Motor neuron (in vitro differentiated cells): ENCODE data around the gene RAPGEF3. TPM values are rescaled to one million over a fixed set of nuclear protein-coding genes. Genes with fewer than 3 reads are reported as not detected.
A peak's percentile ranks its signal among the peaks of the same experiment; 100 is the strongest.

ENCODE experiments used
- ATAC-seq, 8 experiments: fragments of 200-7000 bp; cut with Tn5 transposase; replicated peaks in 6 of 8; 2 replicates each; pipeline ENCODE4 v1.8.0; 2021; ENCODE audit warnings: mild to moderate bottlenecking in 8 of 8, moderate library complexity in 8 of 8
- H3K27ac ChIP-seq, 2 donors: fragments of 250-450 bp; sonication (Bioruptor Pico); 2 replicates each; pipeline ENCODE4 v1.9.0; 2021; ENCODE audit warnings: antibody characterized with exemption in 2 of 2, mild to moderate bottlenecking in 2 of 2, moderate library complexity in 1 of 2
- H3K4me1 ChIP-seq, 2 donors: fragments of 250-450 bp; sonication (Bioruptor Pico); replicated peaks in 1 of 2; 2 replicates each; pipeline ENCODE4 v1.6.1; 2021; ENCODE audit warnings: antibody characterized with exemption in 2 of 2, mild to moderate bottlenecking in 2 of 2, moderate library complexity in 1 of 2
- H3K4me3 ChIP-seq, 5 donors: fragments of 250-450 bp; sonication (Bioruptor Pico); 2 replicates each; pipeline ENCODE4 v1.9.0; 2021; ENCODE audit warnings: antibody characterized with exemption in 5 of 5, mild to moderate bottlenecking in 5 of 5, moderate library complexity in 4 of 5
- WGBS, 10 experiments: fragments of 450-650 bp; shearing (Covaris generic); methylation state at CpG; one replicate each; pipeline ENCODE4 v1.0.0; 2022; 5-methylcytosine and 5-hydroxymethylcytosine counted together
- in situ Hi-C, 9 experiments: fragments of 400-800 bp; cut with MboI; loops; one replicate each; pipeline ENCODE4 v1.15.0; 2021; ENCODE audit warnings: low sequenced_read_pairs in 9 of 9, low pct_unique_long_range_greater_than_20kb in 2 of 9; ENCODE audit not compliant: unreplicated experiment in 9 of 9
- total RNA-seq, 8 experiments: library from RNA; unstranded; fragments of 300-600 nt; gene quantifications; 2 replicates each; pipeline versions ENCODE4 v1.2.3 to v1.2.4, GENCODE V29; 2022

The RAPGEF3 gene
- total RNA-seq, 8 experiments from 2014 or later, result 0.87 to 21.8 (median 4.9) TPM

DNA sequence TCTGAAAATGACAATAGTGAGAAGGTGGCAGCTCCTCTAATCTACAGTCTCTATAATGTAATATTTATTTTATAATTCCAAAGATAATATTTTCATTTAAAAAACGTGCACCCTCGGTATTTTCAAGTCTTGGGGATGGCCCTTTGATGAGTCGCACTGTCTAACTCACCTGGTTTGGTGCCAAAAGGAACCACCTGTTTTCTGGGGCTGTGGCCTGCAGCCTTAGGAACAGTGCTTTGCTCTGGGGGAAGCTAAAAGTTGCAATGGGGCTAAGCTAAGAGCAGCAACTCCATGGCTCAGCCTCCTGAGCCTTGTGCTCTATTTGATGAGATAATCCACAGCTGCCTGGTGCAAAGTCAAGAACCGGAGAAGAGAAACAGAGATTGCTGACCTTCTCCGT, 27.0 kb downstream of the RAPGEF3 start:
- no peak for ATAC-seq
- H3K27ac ChIP-seq, result no peak overlapping the region
- in situ Hi-C loops, result loop anchor here in 1 of 9 experiments (25.0 kb wide), 1 partner anchor 256 kb away; no protein-coding TSS in a partner anchor

DNA sequence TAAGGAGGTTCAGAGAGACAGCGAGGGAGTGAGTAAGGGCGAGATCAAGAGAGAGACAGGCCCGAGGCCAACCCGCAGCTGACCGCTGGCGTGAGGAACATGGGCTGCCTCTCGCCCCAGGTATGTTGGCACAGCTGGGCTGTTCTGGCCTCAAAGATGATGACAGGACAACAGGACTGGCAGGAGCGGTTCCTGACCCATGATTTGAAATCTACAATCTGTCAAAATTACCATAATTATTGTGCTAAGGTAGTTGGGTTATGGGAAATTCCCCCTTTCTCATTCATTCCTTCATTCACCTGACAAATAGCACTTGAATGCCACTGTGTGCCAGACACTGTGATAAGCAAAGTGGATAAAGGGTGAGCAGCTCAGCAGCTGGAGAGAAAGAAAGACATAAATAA, 28.3 kb downstream of the RAPGEF3 start:
- Histone ChIP-seq H3K4me3 (no peak overlapping the region), H3K27ac (no peak overlapping the region), H3K4me1 (peaks cover 11% of the 10 kb centered on the region in 2 donors)
- in situ Hi-C loops, result loop anchor here in 1 of 9 experiments (25.0 kb wide), 1 partner anchor 257 kb away; no protein-coding TSS in a partner anchor
- ATAC-seq, result no peak
- 4 to 88% (median 55%) methylated on average over 1 to 8 of the region's 8 CpGs; no CpG with 5 or more reads in 4 of the 10 experiments for WGBS, 10 experiments

More for the DNA sequence above, 27.0 kb downstream of the RAPGEF3 start:
- Histone ChIP-seq H3K4me1 (peaks cover 17 to 23% of the 10 kb centered on the region in 2 donors), H3K4me3 (no peak overlapping the region)
- 0 to 83% (median 49%) methylated on average over 1 to 4 of the region's 5 CpGs; no CpG with 5 or more reads in 3 of the 10 experiments for WGBS, 10 experiments

DNA sequence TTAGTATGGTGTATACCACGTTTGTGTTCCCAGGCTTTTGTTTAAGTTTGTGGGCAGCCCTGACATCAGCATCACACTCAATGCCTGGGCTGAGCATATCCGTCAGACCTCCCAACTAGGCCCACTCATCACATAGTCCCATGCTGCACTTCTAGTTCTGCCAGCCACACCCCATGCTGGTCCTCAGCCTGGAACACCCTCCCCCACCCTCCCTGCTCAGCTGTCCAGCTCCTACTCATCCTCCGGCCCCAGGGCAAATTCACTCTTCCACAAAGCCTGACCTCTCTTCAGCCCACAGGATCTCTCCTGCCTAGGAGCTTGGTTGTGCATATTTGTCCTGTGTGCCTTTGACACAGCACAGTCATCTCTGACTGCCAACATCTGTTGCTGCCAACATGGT, 29.4 kb downstream of the RAPGEF3 start:
- 8 to 50% (median 20%) methylated on average over 1 to 2 of the region's 3 CpGs; no CpG with 5 or more reads in 7 of the 10 experiments for WGBS, 10 experiments
- in situ Hi-C loops, result loop anchor here in 1 of 9 experiments (25.0 kb wide), 1 partner anchor 258 kb away; no protein-coding TSS in a partner anchor
- peak in 2 of 8 experiments; percentile 30 to 33 for ATAC-seq
- Histone ChIP-seq H3K27ac (no peak overlapping the region), H3K4me3 (no peak overlapping the region), H3K4me1 (no peaks in the 10 kb centered on the region)

DNA sequence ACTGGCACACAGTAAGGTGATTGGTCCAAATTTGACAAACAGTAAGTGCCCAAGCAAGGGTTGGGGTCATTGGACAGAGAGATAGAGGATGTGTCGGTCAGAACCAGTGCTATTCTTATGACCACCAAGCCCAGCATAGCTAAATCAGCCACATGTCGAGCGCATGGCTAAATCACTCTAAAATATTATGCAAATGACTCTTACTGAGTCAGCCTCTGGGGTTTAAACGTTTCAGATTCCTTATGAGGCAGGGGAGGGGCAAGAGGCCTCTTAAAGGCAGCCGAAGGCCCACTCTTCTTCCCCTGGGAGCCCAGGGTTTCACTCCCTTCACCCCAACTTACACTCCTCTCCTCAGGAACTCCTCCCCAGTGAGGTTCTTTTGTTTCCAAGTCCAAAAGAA, 32.8 kb downstream of the RAPGEF3 start:
- Histone ChIP-seq H3K4me1 (no peaks in the 10 kb centered on the region), H3K4me3 (no peak overlapping the region), H3K27ac (no peak overlapping the region)
- ATAC-seq, result peak in 7 of 8 experiments; percentile 30 to 97 (median 79)
- WGBS, 10 experiments, result 0 to 100% (median 64%) methylated on average over 1 to 5 of the region's 5 CpGs; no CpG with 5 or more reads in 2 of the 10 experiments
- in situ Hi-C loops, result loop anchor here in 1 of 9 experiments (25.0 kb wide), 1 partner anchor 261 kb away; no protein-coding TSS in a partner anchor

DNA sequence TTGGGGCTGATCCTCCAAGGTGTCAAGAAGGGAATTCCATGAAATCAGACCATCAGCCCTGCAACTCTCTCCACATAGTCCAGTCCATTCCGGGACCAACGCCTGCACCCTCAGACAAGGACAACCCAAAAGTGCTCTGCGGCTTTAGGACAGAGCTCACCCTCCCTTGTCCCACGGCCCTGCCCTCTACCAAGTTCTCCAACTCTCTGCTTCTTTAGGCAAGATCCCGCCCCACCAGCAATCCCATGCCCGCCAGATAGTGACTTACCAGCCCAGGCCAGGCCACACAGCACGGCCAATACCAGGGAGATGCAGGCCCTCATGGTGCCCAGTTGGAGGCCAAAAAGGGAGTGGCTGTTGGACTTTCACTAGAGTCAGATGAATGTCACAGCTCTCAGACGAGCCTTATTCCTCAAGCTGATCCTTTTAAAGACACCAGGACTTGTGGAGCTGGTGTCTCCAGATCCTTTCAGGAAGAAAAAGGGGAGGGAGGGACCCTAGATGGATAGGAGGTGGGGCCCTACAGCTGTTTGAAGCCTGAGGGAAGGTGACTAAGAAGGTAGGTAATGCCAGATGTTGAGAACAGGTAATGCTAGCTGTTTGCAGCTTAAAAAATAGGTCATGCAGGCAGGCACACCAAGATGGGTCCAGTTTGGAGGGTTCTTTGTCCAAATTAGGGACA, 33.4 kb downstream of the RAPGEF3 start, which contains the start of gene ENDOU:
Gene ENDOU, minus strand, starts transcription at position 400 of the 682 bp plus-strand sequence. Its CDS starts 77 bp downstream, at position 323.
- Histone ChIP-seq H3K27ac (no peak within 1 kb of the TSS), H3K4me3 (no peak within 1 kb of the TSS), H3K4me1 (no peaks in the 10 kb centered on the region)
- in situ Hi-C loops, result loop anchor here in 1 of 9 experiments (25.0 kb wide), 1 partner anchor 262 kb away; no protein-coding TSS in a partner anchor
- 60 to 100% (median 98%) methylated on average over 1 to 4 of the region's 8 CpGs; no CpG with 5 or more reads in 4 of the 10 experiments for WGBS, 10 experiments
- no peak for ATAC-seq

DNA sequence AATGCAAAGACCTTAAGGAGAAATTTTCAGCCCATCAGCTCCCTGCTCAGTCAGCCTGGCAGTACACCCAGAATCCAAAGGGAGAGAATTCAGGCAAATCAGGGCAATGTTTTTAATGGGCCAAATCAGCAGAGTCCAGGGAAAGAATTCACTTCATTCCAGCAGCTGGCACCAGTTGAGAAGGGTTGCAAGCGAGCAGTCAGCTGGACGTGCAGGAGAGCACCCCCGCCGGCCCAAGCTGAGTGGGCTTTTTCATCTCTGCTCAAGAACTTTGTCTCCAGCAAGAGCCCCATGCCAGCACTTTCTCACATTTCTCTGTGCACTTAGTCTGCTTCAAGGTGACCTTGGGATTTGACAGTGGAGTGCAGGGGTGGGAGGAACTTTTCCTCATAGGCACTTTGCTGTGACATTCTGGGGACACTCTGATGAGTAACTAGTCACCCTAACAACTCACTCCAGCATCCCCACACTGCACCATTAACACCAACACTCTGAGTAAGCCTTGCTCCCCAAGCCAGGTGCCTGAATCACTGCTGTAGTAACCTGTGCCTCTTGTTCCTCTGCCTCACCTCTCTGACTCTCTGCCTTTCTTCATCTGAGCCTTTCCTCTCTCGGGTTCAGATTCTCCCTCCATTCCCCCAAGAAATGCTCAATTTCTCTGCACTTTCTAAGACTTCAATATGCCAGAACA, 35.6 kb downstream of the RAPGEF3 start:
- ATAC-seq, result no peak
- WGBS, 10 experiments, result 53 to 90% (median 80%) methylated on average over 1 to 5 of the region's 5 CpGs; no CpG with 5 or more reads in 3 of the 10 experiments
- H3K4me1 ChIP-seq, result no peaks in the 10 kb centered on the region
- no peak overlapping the region for H3K27ac ChIP-seq
- in situ Hi-C loops, result loop anchor here in 5 of 9 experiments (25.0 kb wide), 4 partner anchors 89 to 889 kb away; partner anchors contain the start of genes CCDC184 (in 2 of the 5) and HDAC7 (in 1 of the 5)
- no peak overlapping the region for H3K4me3 ChIP-seq

DNA sequence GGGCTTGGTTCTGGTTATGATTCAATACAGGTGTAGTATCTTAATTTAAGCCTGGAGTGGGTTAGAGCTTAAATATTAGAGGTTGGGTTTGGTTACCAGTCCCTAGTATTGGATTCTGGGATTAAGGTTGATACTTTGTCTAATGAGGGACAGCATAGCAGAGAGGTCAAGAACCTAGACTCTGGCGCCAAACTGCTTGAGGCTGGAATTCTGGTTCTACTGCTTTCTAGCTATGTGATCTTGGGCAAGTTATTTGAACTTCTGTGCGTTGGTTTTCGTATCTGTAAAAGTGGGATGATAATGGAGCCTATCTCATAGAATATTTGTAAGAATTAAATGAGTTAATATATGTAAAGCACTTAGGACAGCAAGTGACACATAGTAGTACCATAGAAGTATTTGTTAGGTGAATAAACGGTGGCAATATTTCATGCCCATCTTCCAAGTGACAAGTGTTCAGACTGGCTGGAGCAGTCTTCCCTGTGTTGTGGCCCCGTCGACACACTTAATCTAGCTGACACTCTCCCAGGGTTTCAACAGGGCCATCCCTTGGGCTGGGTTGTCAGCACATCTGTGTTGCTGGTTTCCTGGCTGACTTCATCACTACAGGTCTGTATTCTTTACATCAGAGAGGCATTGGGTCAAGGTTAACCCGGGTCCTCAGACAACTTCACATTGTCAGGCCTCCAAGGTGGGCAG, 36.4 kb downstream of the RAPGEF3 start:
- WGBS, 10 experiments, result 66 to 100% (median 91%) methylated on average over 1 to 6 of the region's 7 CpGs; no CpG with 5 or more reads in 2 of the 10 experiments
- no peak overlapping the region for H3K4me3 ChIP-seq
- no peak overlapping the region for H3K27ac ChIP-seq
- in situ Hi-C loops, result loop anchor here in 5 of 9 experiments (25.0 kb wide), 4 partner anchors 90 to 890 kb away; partner anchors contain the start of genes CCDC184 (in 2 of the 5) and HDAC7 (in 1 of the 5)
- ATAC-seq, result no peak
- no peaks in the 10 kb centered on the region for H3K4me1 ChIP-seq

DNA sequence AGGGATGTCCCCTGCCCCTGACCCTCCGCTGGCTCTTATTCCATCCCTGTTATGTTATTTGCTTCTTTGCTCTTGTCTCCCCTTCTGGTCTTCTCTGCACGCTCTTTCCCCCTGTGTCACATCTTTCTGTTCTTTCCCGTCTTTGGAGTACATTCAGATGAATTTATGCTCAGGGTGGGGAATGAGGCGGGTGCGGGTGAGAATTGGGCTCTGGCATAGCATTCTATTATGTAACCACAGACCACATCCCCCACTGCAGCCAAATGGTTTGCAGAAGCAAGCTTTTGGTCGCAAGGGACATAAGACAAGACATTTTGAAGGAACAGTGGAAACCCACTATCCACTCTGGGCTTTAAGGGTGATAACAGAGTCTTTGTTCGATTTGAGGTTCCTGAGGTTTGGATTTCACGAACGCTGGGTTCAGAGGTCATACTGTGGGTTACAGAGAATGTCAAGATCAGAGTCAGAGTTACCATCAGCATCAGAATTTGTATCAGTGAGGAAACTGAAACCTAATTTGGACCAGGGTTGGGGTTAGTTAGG, 37.2 kb downstream of the RAPGEF3 start:
- 38 to 100% (median 90%) methylated on average over 1 to 8 of the region's 9 CpGs; no CpG with 5 or more reads in 1 of the 10 experiments for WGBS, 10 experiments
- Histone ChIP-seq H3K4me1 (no peaks in the 10 kb centered on the region), H3K27ac (no peak overlapping the region), H3K4me3 (no peak overlapping the region)
- ATAC-seq, result no peak
- in situ Hi-C loops, result loop anchor here in 5 of 9 experiments (25.0 kb wide), 4 partner anchors 91 to 891 kb away; partner anchors contain the start of genes CCDC184 (in 2 of the 5) and HDAC7 (in 1 of the 5)

DNA sequence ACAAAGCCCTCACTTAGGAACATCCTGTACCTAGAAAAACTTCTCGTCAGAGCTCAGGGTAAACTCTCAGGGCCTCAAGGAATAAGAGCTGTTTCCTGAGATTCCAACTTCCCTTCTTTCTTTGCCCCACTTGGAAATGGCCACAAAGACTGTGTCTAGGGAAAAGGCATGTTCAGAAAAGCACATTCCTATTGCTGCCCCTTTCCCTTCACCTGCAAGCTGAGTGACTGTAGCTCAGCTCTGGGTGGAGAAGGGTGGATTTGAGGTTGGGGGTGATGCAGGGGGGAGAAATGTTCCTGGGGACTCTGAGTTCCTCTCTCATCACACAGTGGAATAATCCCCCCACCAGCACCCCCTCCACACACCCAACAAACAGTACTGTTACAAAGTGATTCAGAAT, 40.1 kb downstream of the RAPGEF3 start:
- no peak overlapping the region for H3K27ac ChIP-seq
- H3K4me3 ChIP-seq, result no peak overlapping the region
- H3K4me1 ChIP-seq, result no peaks in the 10 kb centered on the region
- 13 to 100% (median 69%) methylated on average over 1 of the region's 1 CpG; no CpG with 5 or more reads in 4 of the 10 experiments for WGBS, 10 experiments
- no peak for ATAC-seq
- in situ Hi-C loops, result loop anchor here in 6 of 9 experiments (10.0 to 25.0 kb wide), 5 partner anchors 56 to 894 kb away; partner anchors contain the start of genes CCDC184 (in 2 of the 6), SLC48A1 (in 2 of the 6) and HDAC7 (in 1 of the 6)

DNA sequence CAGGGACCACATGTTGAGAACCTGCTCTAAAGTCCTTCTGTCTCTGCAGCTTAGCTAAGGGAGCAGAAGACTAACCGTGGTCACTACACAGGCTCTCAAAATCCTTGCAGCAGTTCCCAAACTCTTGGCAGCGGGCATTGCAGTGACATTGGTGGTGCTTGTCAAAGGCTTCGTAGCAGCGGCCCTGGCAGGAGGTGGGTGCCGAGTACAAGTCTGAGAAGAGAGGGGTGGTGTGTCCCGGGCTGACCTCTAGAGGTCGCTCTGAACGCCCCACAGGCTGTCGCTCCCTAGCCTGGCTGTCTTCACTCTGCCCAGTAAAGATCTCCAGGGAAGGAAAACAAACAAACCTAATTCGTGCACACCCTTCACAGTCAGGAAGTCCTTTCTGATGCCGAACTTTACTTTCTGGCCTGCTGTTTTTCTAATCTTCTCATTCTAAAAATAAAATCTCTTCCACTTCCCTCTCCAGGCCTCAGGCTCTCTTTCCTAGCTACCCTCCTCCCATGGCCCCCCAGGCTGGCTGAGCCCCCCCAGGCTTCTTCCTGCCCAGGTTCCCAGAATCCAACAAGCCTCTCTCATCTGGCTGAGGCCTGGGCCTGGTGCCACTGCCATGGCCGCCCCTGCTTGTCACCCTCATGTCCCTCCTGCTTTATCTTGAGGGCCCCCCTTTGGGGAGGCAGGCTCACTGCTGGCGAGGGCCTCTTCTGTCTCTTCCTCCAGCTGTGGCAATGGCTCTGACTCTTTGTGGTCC, 41.1 kb downstream of the RAPGEF3 start:
- Histone ChIP-seq H3K27ac (no peak overlapping the region), H3K4me1 (no peaks in the 10 kb centered on the region), H3K4me3 (no peak overlapping the region)
- peak; percentile 89 to 99 (median 94) for ATAC-seq
- 0 to 50% (median 30%) methylated on average over 1 to 5 of the region's 13 CpGs; no CpG with 5 or more reads in 1 of the 10 experiments for WGBS, 10 experiments
- in situ Hi-C loops, result loop anchor here in 6 of 9 experiments (10.0 to 25.0 kb wide), 5 partner anchors 57 to 895 kb away; partner anchors contain the start of genes CCDC184 (in 2 of the 6), SLC48A1 (in 2 of the 6) and HDAC7 (in 1 of the 6)

DNA sequence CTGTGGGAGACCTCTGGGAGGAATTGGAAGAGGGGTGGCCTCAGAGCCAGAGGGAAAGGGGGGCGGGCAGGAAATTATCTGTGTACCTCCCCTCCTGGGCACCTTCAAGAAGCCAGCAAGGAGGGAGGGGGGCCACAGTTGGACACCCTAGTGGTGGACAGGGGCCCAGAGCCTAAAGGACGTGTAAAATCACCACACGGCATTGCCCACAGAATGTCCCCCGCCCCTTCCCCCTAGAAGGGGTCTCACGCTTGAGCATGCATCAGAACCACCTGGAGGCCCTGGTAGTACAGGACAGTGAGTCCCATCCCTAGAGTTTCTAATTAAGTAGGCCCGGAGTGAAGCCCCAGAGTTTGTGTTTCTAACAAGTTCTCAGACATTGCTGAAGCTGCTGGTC, 41.6 kb downstream of the RAPGEF3 start:
- peak in 1 of 8 experiments; percentile 5 for ATAC-seq
- WGBS, 10 experiments, result 70% methylated on average over 2 of the region's 6 CpGs; no CpG with 5 or more reads in 9 of the 10 experiments
- Histone ChIP-seq H3K27ac (no peak overlapping the region), H3K4me3 (no peak overlapping the region), H3K4me1 (no peaks in the 10 kb centered on the region)
- in situ Hi-C loops, result loop anchor here in 6 of 9 experiments (10.0 to 25.0 kb wide), 5 partner anchors 58 to 895 kb away; partner anchors contain the start of genes CCDC184 (in 2 of the 6), SLC48A1 (in 2 of the 6) and HDAC7 (in 1 of the 6)
